Stomach (tissue), 9 donors: ENCODE results near the gene PRUNE1. TPM values are rescaled to one million over a fixed set of nuclear protein-coding genes. Genes with fewer than 3 reads are reported as not detected.

Experiments used
- DNase-seq, 2 donors: peaks; one replicate each; pipeline versions ENCODE4 v3.0.0 to v3.0.0-alpha.2; 2013 to 2019
- H3K27ac ChIP-seq, 5 donors: fragments of 200-600 bp in 4 of 5; sonication (generic) in 4 of 5; one replicate each; pipeline ENCODE4 v1.5.1; 2013 to 2019; ENCODE audit warnings: mild to moderate bottlenecking in 1 of 5, moderate library complexity in 1 of 5
- H3K27me3 ChIP-seq, 3 donors: fragments of 200-600 bp; sonication (generic); one replicate each; pipeline ENCODE4 v1.5.1; 2017 to 2019; ENCODE audit warnings: mixed run types in 1 of 3
- H3K36me3 ChIP-seq, 4 donors: fragments of 200-600 bp; sonication (generic); 1 replicate in 3 of 4; 2 replicates in 1 of 4; pipeline ENCODE4 v1.5.1; 2016 to 2019
- H3K4me1 ChIP-seq, 4 donors: fragments of 200-600 bp; sonication (generic); one replicate each; pipeline ENCODE4 v1.5.1; 2016 to 2019
- H3K4me3 ChIP-seq, 4 donors: fragments of 200-600 bp; sonication (generic) in 3 of 4; one replicate each; pipeline ENCODE4 v1.5.1; 2016 to 2019; ENCODE audit warnings: mild to moderate bottlenecking in 1 of 4
- H3K9me3 ChIP-seq, 4 donors: fragments of 200-600 bp; sonication (generic); one replicate each; pipeline ENCODE4 v1.5.1; 2016 to 2019
- CTCF ChIP-seq, 7 experiments: fragments of 450-650 bp in 4 of 7; fragments of 200-600 bp in 3 of 7; sonication (generic) in 3 of 7; IDR thresholded peaks; one replicate each; pipeline ENCODE4 v1.5.1; 2016 to 2019; ENCODE audit warnings: antibody characterized with exemption in 7 of 7, control low read depth in 2 of 7, mild to moderate bottlenecking in 1 of 7
- EP300 ChIP-seq: sonication (generic); formaldehyde crosslinking; IDR thresholded peaks from one replicate; pipeline ENCODE4 v1.6.1; 2017; ENCODE audit warnings: antibody characterized with exemption
- POLR2A ChIP-seq, 4 donors: fragments of 450-650 bp; IDR thresholded peaks; one replicate each; pipeline ENCODE4 v1.6.1; 2016; ENCODE audit warnings: antibody characterized with exemption in 4 of 4, control low read depth in 2 of 4, mild to moderate bottlenecking in 1 of 4, moderate library complexity in 1 of 4
- POLR2AphosphoS5 ChIP-seq, 3 donors: sonication (generic); formaldehyde crosslinking; IDR thresholded peaks; one replicate each; pipeline ENCODE4 v1.6.1; 2016; ENCODE audit warnings: antibody characterized with exemption in 3 of 3
- WGBS, 5 donors: extraction: QIAGEN DNeasy Blood & Tissue Kit in 3 of 5; methylation state at CpG; one replicate each; pipeline versions ENCODE4 v1.1.5 to v1.1.7; 2013 to 2018; 5-methylcytosine and 5-hydroxymethylcytosine counted together
- intact Hi-C: fragments of 100-400 bp; cut with DNase I; formaldehyde crosslinking; loops from one replicate; pipeline ENCODE4 v1.15.1; 2023; ENCODE audit warnings: low total_unique reads
- polyA plus RNA-seq, 3 donors: library from polyadenylated mRNA; stranded (reverse); fragments of 200-250 nt; gene quantifications; one replicate each; pipeline ENCODE4 v1.2.3, GENCODE V29; 2013
- total RNA-seq, 5 donors: library from RNA; depleted of rRNA; stranded (reverse); fragments of >200 nt; gene quantifications; one replicate each; pipeline versions ENCODE4 v1.1.0 to v1.2.3, GENCODE V29; 2014 to 2016
- donor health status: healthy with polysubstance abuse.
- donor health status: Bipolar disorder and iron deficiency.
- donor health status: healthy.

The PRUNE1 gene
- total and polyA plus RNA-seq, 8 donors: 2.9 to 118 (median 13.7) TPM

GRCh38 chr1:151048645-151049032 is 40.4 kb downstream of the PRUNE1 start:
- WGBS, 5 donors: 17 to 36% (median 20%) methylated on average over 1 to 3 of the region's 3 CpGs
- intact Hi-C loops: no loop called here
- DNase-seq: no peak
- Histone ChIP-seq H3K4me1 (peaks cover 6 to 37% (median 27%) of the 10 kb centered on the region in 4 donors), H3K36me3 (peaks cover 16 to 32% (median 23%) of the 10 kb centered on the region in 4 donors), H3K27me3 (no peaks in the 10 kb centered on the region), H3K27ac (peak overlapping the region; percentile 55 to 92 (median 92)), H3K9me3 (no peaks in the 10 kb centered on the region), H3K4me3 (peak overlapping the region; percentile 69 to 91 (median 80))
- TF ChIP-seq CTCF (IDR thresholded peaks at IDR 0.05) (peak in 2 of 7 experiments; percentile 34 to 38), POLR2AphosphoS5 (IDR thresholded peaks at IDR 0.05) (no peak)

- H3K9me3 ChIP-seq: no peaks in the 10 kb centered on the region
- no peak for DNase-seq
- H3K27ac ChIP-seq: peak overlapping the region in 1 of 5 donors; percentile 92
- H3K4me1 ChIP-seq: peaks cover 6 to 37% (median 27%) of the 10 kb centered on the region in 4 donors
- 85 to 91% (median 89%) methylated on average over 5 of the region's 5 CpGs for WGBS, 5 donors
- TF ChIP-seq EP300 (no peak), POLR2A (IDR thresholded peaks at IDR 0.05) (no peak), CTCF (IDR thresholded peaks at IDR 0.05) (no peak), POLR2AphosphoS5 (IDR thresholded peaks at IDR 0.05) (no peak)
- H3K4me3 ChIP-seq: no peak overlapping the region
- H3K36me3 ChIP-seq: peaks cover 24 to 40% (median 32%) of the 10 kb centered on the region in 4 donors
- intact Hi-C loops: no loop called here
- H3K27me3 ChIP-seq: no peaks in the 10 kb centered on the region
These were observed 41.2 kb downstream of the PRUNE1 start for GRCh38 chr1:151049458-151049857.

GRCh38 chr1:151050051-151050688 is 41.9 kb downstream of the PRUNE1 start:
- WGBS, 5 donors: 79 to 86% (median 82%) methylated on average over 2 of the region's 2 CpGs
- Histone ChIP-seq H3K4me1 (peaks cover 6 to 43% (median 29%) of the 10 kb centered on the region in 4 donors), H3K9me3 (no peaks in the 10 kb centered on the region), H3K4me3 (no peak overlapping the region), H3K27me3 (no peaks in the 10 kb centered on the region), H3K27ac (peak overlapping the region in 1 of 5 donors; percentile 6), H3K36me3 (peaks cover 31 to 47% (median 39%) of the 10 kb centered on the region in 4 donors)
- DNase-seq: no peak
- intact Hi-C loops: no loop called here
- TF ChIP-seq CTCF (IDR thresholded peaks at IDR 0.05) (no peak), POLR2AphosphoS5 (IDR thresholded peaks at IDR 0.05) (no peak), EP300 (no peak), POLR2A (IDR thresholded peaks at IDR 0.05) (no peak)

- TF ChIP-seq POLR2A (IDR thresholded peaks at IDR 0.05): no peak
- TF ChIP-seq POLR2AphosphoS5 (IDR thresholded peaks at IDR 0.05): no peak
- no peak for TF ChIP-seq EP300
- TF ChIP-seq CTCF (IDR thresholded peaks at IDR 0.05): no peak
- H3K27me3 ChIP-seq: no peaks in the 10 kb centered on the region
- H3K36me3 ChIP-seq: peaks cover 37 to 56% (median 50%) of the 10 kb centered on the region in 4 donors
- intact Hi-C loops: no loop called here
- DNase-seq: no peak
- no peak overlapping the region for H3K4me3 ChIP-seq
- H3K9me3 ChIP-seq: no peaks in the 10 kb centered on the region
- peaks cover 13 to 56% (median 42%) of the 10 kb centered on the region in 4 donors for H3K4me1 ChIP-seq
- 72 to 85% (median 78%) methylated on average over 2 of the region's 2 CpGs for WGBS, 5 donors
- peak overlapping the region in 1 of 5 donors; percentile 20 for H3K27ac ChIP-seq
These were observed 43.2 kb downstream of the PRUNE1 start for GRCh38 chr1:151051356-151052009.
